Fibroblast of mammary gland (primary cell): Measurements from ENCODE around the gene USP34.
A peak's percentile ranks its signal among the peaks of the same experiment; 100 is the strongest.
"Not testable (repeated sequence)": the region's sequence is repeated elsewhere in the genome, so short reads cannot be mapped to it uniquely, and the experiment has no call there.

Source experiments
- DNase-seq: peaks from one replicate; pipeline ENCODE4 v3.0.0-alpha.2; 2010; ENCODE audit warnings: low read depth
- H3K4me3 ChIP-seq: 2 replicates; pipeline ENCODE4 v1.5.1; 2011; ENCODE audit warnings: low read depth, mild to moderate bottlenecking, low read length, moderate library complexity; ENCODE audit not compliant: control insufficient read depth
- TF ChIP-seq, protein P1 (sequence below): conservative IDR thresholded peaks from 2 replicates; pipeline ENCODE4 v1.5.1; 2011; ENCODE audit warnings: low read depth, low read length, inconsistent platforms; ENCODE audit not compliant: control insufficient read depth, insufficient read depth

Gene USP34

DNA sequence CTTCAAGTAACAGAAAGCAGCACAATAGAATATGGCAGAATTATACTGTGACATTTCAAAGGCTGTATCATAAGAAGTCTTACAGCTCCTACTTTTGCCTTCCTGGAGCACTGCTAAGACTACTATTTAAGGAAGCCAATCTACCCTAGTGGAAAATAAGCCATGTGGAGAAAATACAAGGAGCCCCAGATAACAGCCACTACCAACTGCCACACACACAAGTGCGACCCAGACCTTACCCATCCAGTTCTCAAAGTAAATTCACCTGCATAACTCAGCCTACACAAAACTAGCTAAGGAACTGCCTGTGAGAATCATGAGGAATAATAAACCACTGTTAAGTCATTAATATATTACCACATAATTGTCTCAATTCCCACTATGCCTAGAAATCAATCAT is 66.4 kb downstream of the USP34 start:
- DNase-seq, result no peak
- H3K4me3 ChIP-seq, result no peak overlapping the region
- TF ChIP-seq, protein P1, sequence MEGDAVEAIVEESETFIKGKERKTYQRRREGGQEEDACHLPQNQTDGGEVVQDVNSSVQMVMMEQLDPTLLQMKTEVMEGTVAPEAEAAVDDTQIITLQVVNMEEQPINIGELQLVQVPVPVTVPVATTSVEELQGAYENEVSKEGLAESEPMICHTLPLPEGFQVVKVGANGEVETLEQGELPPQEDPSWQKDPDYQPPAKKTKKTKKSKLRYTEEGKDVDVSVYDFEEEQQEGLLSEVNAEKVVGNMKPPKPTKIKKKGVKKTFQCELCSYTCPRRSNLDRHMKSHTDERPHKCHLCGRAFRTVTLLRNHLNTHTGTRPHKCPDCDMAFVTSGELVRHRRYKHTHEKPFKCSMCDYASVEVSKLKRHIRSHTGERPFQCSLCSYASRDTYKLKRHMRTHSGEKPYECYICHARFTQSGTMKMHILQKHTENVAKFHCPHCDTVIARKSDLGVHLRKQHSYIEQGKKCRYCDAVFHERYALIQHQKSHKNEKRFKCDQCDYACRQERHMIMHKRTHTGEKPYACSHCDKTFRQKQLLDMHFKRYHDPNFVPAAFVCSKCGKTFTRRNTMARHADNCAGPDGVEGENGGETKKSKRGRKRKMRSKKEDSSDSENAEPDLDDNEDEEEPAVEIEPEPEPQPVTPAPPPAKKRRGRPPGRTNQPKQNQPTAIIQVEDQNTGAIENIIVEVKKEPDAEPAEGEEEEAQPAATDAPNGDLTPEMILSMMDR, result no peak

DNA sequence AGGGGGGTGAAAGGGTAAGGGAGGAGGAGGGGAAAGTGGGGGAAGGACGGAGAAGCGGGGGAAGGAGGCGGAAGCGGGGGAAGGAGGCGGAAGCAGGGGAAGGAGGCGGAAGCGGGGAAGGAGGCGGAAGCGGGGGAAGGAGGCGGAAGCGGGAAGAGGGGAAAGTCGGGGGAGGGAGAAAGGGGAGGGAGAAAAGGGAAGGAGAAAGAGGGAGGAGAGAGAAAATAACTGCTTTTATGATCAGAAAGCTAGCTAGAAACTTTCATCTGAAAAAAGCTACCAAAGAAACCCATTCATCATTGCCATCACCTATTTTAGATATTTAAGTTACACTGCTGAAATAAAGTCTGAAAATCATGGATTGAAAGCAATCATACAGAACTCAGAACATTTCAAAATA is 72.5 kb downstream of the USP34 start:
- H3K4me3 ChIP-seq, result no peak overlapping the region
- no peak for DNase-seq
- TF ChIP-seq, protein P1, result no peak

DNA sequence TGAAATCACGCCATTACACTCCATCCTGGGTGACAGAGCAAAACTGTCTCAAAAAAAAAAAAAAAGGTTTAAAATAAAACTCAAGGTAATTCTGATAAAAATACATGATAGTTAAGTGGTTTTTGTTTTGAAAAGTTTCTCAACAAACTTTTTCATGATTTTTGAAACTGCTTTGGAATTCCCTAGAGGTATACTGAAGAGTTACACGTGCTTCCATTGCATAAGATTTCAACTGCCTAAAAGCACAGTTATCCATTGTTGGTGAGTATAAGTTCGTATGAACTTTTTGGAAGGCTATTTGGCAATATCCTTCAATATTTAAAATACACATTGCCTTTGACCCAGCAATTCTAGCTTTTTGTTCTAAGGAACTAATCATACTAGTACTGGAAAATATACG is 74.9 kb downstream of the USP34 start:
- H3K4me3 ChIP-seq, result no peak overlapping the region
- TF ChIP-seq, protein P1, result no peak
- DNase-seq, result peak; percentile 27

DNA sequence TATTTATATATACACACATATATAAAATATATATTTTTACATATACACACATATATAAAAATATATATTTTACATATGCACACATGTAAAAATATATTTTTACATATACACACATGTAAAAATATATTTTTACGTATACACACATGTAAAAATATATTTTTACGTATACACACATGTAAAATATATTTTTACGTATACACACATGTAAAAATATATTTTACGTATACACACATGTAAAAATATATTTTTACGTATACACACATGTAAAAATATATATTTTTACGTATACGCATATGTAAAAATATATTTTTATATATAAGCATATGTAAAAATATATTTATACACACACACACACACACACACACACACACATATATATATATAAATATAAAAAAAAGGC is 83.3 kb downstream of the USP34 start:
- not testable (repeated sequence) for H3K4me3 ChIP-seq

DNA sequence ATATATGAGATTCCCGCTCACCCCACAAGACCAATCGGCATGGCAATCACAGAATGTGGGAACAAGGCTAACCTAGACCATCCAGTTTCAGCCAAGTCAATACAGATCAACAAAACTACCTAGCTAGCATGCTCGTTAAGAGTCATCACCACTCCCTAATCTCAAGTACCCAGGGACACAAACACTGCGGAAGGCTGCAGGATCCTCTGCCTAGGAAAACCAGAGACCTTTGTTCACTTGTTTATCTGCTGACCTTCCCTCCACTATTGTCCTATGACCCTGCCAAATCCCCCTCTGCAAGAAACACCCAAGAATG is 90.0 kb downstream of the USP34 start:
- not testable (repeated sequence) for H3K4me3 ChIP-seq

More for the DNA sequence above, 83.3 kb downstream of the USP34 start:
- DNase-seq, result not testable (repeated sequence)

DNA sequence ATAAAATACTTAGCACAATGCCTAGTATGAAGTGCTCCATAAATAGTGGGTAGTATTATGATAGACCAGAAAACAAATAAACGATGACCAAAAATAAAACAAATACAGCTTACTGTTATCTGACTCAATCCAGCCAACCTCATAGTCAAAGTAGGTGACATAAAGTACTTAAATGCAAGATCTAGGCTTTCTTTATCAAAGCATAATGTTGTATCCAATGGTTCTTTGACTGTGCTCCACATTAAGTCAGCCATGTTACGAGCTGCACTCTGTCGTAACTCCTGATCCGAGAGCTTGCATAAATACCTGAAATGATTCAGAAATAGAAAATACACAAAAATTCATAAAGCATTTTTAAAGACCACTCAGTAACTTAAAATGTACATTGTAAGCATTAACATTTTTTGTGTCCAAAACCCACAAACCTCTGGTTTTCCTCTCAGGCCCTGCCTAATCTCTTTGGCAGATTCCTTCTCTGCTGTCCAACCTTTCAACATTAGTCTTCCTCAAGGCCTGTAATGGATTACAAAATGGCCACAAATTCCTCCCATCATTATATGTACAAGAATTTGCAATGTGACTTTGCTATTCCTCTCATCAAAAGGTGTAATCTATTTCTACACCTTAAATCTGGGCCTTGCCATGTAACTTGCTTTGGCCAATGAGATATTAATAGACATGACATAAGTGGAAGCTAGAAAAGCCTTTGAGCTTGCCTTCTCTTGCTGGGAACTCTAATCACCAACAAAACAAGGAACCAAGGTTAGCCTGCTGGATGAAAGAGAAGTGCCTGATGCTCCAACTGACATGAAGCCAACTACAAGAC is 90.6 kb downstream of the USP34 start:
- H3K4me3 ChIP-seq, result no peak overlapping the region
- DNase-seq, result no peak
- TF ChIP-seq, protein P1, result no peak

More for the DNA sequence above, 90.0 kb downstream of the USP34 start:
- not testable (repeated sequence) for DNase-seq

DNA sequence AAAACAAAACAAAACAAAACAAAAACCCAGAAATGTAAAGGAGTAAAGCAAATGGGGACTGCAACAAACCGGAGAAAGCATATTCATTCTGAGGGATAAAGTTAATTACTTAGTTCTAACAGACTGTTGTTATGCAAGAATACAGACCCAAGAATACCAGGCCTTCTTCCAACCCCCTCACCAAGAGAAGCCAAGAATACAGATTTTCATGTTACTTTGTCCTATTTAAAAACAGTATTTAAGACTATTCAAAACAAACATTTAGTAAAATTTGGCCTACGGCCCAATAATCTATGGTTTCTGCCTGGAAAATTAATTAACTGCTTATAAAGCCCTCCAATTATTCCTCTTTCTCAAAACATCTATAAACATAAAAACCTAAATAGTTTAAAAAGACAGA is 91.4 kb downstream of the USP34 start:
- TF ChIP-seq, protein P1, result no peak
- DNase-seq, result no peak
- H3K4me3 ChIP-seq, result no peak overlapping the region

DNA sequence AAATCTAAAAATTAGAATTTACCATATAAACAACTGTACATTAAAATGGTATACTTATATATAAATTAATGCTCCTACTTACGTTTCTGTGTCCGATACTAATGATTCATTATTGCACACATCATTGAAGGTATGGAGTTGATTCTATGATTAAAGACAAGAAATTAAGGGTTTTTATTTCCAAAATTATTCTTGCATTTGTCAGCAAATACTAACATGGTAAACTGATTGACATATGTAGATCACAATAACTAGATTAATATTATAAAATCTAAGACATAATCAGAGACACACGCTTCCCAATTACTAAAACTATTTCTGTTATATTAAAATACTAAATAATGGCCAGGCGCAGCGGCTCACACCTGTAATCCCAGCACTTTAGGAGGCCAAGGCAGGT is 92.6 kb downstream of the USP34 start:
- H3K4me3 ChIP-seq, result no peak overlapping the region
- DNase-seq, result no peak
- TF ChIP-seq, protein P1, result no peak
